ENCODE results near the gene TMSB15C.

GRCh38 chrX:104122829-104123228 lies 46.8 kb upstream of the TMSB15C start:
- no peak for TF ChIP-seq POLR2AphosphoS5 (IDR thresholded peaks at IDR 0.05; ENCODE audit: low read depth, low read length)
- no peak for TF ChIP-seq SIN3A (IDR thresholded peaks at IDR 0.05; ENCODE audit: borderline replicate concordance, insufficient read depth, low read length)
- no peak for TF ChIP-seq TAF1 (IDR thresholded peaks at IDR 0.05; ENCODE audit: borderline replicate concordance, insufficient read depth, low read length)
